Ovary (tissue), 9 donors: ENCODE results near the gene TMUB2. TPM values are rescaled to one million over a fixed set of nuclear protein-coding genes. Genes with fewer than 3 reads are reported as not detected.

Experiments used
- DNase-seq, 5 donors: peaks; one replicate each; pipeline ENCODE4 v3.0.0-alpha.2; 2019 to 2020
- H3K27ac ChIP-seq, 2 donors: fragments of 200-600 bp; one replicate each; pipeline versions ENCODE4 v1.5.1 to v1.8.0; 2019 to 2022
- H3K27me3 ChIP-seq: fragments of 200-600 bp; one replicate; pipeline ENCODE4 v1.8.0; 2022
- H3K36me3 ChIP-seq: fragments of 200-600 bp; sonication (generic); one replicate; pipeline ENCODE4 v1.5.1; 2019
- H3K4me1 ChIP-seq: one replicate; pipeline ENCODE4 v1.8.1; 2013; ENCODE audit warnings: mild to moderate bottlenecking, moderate library complexity; ENCODE audit not compliant: insufficient read depth
- H3K4me3 ChIP-seq: fragments of 200-600 bp; sonication (generic); one replicate; pipeline ENCODE4 v1.5.1; 2017
- H3K9me3 ChIP-seq, 2 donors: fragments of 200-600 bp in 1 of 2; sonication (generic) in 1 of 2; one replicate each; pipeline versions ENCODE4 v1.5.1 to v1.8.1; 2013 to 2019; ENCODE audit warnings: mild to moderate bottlenecking in 1 of 2, moderate library complexity in 1 of 2
- CTCF ChIP-seq, 3 donors: fragments of 450-650 bp in 2 of 3; fragments of 200-600 bp in 1 of 3; IDR thresholded peaks; one replicate each; pipeline versions ENCODE4 v1.5.1 to v1.8.0; 2016 to 2022; ENCODE audit warnings: antibody characterized with exemption in 3 of 3, mild to moderate bottlenecking in 1 of 3
- EP300 ChIP-seq: sonication (generic); formaldehyde crosslinking; IDR thresholded peaks from one replicate; pipeline ENCODE4 v1.6.1; 2017; ENCODE audit warnings: antibody characterized with exemption
- POLR2A ChIP-seq: fragments of 450-650 bp; IDR thresholded peaks from one replicate; pipeline ENCODE4 v1.6.1; 2017; ENCODE audit warnings: antibody characterized with exemption, mild to moderate bottlenecking, moderate library complexity
- WGBS, 3 donors: extraction: QIAGEN DNeasy Blood & Tissue Kit in 1 of 3; methylation state at CpG; one replicate each; pipeline versions ENCODE4 v1.1.5 to v1.1.7; 2013 to 2017; 5-methylcytosine and 5-hydroxymethylcytosine counted together
- intact Hi-C, 4 donors: fragments of 100-400 bp; cut with DNase I; formaldehyde crosslinking; loops; one replicate each; pipeline versions ENCODE4 v1.11.0 to v1.15.1; 2022 to 2023
- polyA plus RNA-seq, 2 donors: library from polyadenylated mRNA; stranded (reverse); fragments of 200-250 nt in 1 of 2; fragments of 350-450 nt in 1 of 2; fragmentation: Illumina TruSeq in 1 of 2; extraction: RNeasy Lipid Tissue Mini Kit (QIAGEN cat#74804) in 1 of 2; gene quantifications; one replicate each; pipeline ENCODE4 v1.2.3, GENCODE V29; 2013 to 2014
- total RNA-seq, 7 donors: library from RNA; depleted of rRNA in 2 of 7; stranded (reverse); fragments of >200 nt in 2 of 7; fragmentation: NEBNext Ultra II Directional in 3 of 7; extraction: Animal tissue kit (Norgen Biotek cat#: 25700) in 3 of 7; gene quantifications; one replicate each; pipeline versions ENCODE4 v1.1.0 to v1.2.4, GENCODE V29; 2016 to 2023
- donor health status: DM: no; HTN: no; CAD: no; lungs with moderate emphysema.
- donor health status: DM: no; HTN: no; CAD: no.
- donor health status: Bipolar disorder and iron deficiency.
- donor health status: DM: yes; HTN: yes; CAD: no.
- donor health status: DM: no; HTN: no; CAD: no.
- donor health status: DM: yes; HTN: yes; CAD: no.

Gene TMUB2
- total and polyA plus RNA-seq, 9 donors = 18.7 to 37.0 (median 28.6) TPM

- intact Hi-C loops = loop anchor here in 1 of 4 donors (2.0 kb wide), 1 partner anchor 106 kb away; the partner anchor contains the start of gene SLC25A39
Observed at GRCh38 chr17:44219108-44219615, 32.4 kb downstream of the TMUB2 start.

DNA sequence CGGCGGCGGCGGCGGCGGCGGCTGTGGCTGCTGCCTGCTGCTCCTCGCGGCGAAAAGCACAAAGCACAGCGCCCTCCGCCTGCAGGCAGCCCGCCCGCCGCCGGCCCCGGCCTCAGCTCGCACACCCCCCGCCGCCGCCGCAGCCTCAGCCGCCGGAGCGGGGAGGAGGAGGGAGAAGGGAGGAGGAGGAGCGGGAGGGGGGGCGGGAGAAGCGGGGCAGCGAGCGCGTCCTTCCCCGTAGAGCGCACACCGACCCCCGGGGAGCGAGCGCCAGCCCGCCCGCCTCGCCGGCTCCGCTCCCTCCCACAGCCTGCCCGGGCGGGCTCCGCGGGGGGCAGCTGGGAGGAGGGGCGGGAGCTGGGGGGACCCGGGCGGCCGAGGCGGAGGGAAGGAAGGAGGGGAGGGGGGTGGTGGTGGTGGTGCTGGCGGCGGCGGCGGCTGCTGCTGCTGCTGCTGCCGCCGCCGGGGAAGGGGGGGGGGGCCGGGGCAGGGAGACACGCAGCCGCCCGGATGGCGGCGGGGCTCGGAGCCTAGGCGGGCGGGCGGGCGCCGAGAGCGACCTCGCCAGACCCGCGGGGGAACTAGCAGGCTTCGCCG lies 32.9 kb downstream of the TMUB2 start, which contains the start of gene UBTF:
Gene UBTF (minus strand): TSS at position 60 of the 597 bp plus-strand sequence. CDS start 1,446 bp downstream, outside the sequence.
- TF ChIP-seq EP300 = no peak
- TF ChIP-seq CTCF (IDR thresholded peaks at IDR 0.05) = no peak
- TF ChIP-seq POLR2A = no peak
- intact Hi-C loops = loop anchor here (2.0 to 5.0 kb wide), 3 partner anchors 88 to 108 kb away; partner anchors contain the start of genes SLC25A39 (in 3 of the 4) and RUNDC3A (in 1 of the 4)
- H3K27ac ChIP-seq = peak within 1 kb of the TSS; percentile 98 to 99
- no peaks in the 10 kb centered on the region for H3K36me3 ChIP-seq
- H3K4me1 ChIP-seq = peaks cover 20% of the 10 kb centered on the region
- DNase-seq = peak; percentile 80 to 87 (median 82)
- no peaks in the 10 kb centered on the region for H3K9me3 ChIP-seq
- 0 to 1% methylated on average over 32 to 71 of the region's 76 CpGs; no CpG with 5 or more reads in 1 of the 3 donors for WGBS, 3 donors
- no peaks in the 10 kb centered on the region for H3K27me3 ChIP-seq
- peak within 1 kb of the TSS; percentile 94 for H3K4me3 ChIP-seq

More at GRCh38 chr17:44219108-44219615, 32.4 kb downstream of the TMUB2 start:
- H3K36me3 ChIP-seq = no peaks in the 10 kb centered on the region
- H3K4me1 ChIP-seq = peaks cover 20% of the 10 kb centered on the region
- peak overlapping the region; percentile 94 for H3K4me3 ChIP-seq
- H3K27ac ChIP-seq = peak overlapping the region; percentile 98 to 99
- no peaks in the 10 kb centered on the region for H3K9me3 ChIP-seq
- DNase-seq = peak; percentile 69 to 87 (median 84)
- 0 to 1% (median 0%) methylated on average over 30 to 73 of the region's 73 CpGs for WGBS, 3 donors
- TF ChIP-seq CTCF (IDR thresholded peaks at IDR 0.05) (peak in 2 of 3 donors; percentile 79 to 84), POLR2A (no peak), EP300 (no peak)
- no peaks in the 10 kb centered on the region for H3K27me3 ChIP-seq

- no peaks in the 10 kb centered on the region for H3K27me3 ChIP-seq
- peak overlapping the region; percentile 98 to 99 for H3K27ac ChIP-seq
- H3K9me3 ChIP-seq = no peaks in the 10 kb centered on the region
- H3K36me3 ChIP-seq = no peaks in the 10 kb centered on the region
- DNase-seq = peak; percentile 48 to 74 (median 61)
- WGBS, 3 donors = 0 to 1% (median 0%) methylated on average over 83 to 108 of the region's 108 CpGs
- peaks cover 20% of the 10 kb centered on the region for H3K4me1 ChIP-seq
- TF ChIP-seq POLR2A (no peak), CTCF (IDR thresholded peaks at IDR 0.05) (no peak)
- intact Hi-C loops = loop anchor here in 3 of 4 donors (2.0 to 5.0 kb wide), 3 partner anchors 87 to 107 kb away; partner anchors contain the start of genes SLC25A39 (in 2 of the 3) and RUNDC3A (in 1 of the 3)
- H3K4me3 ChIP-seq = peak overlapping the region; percentile 94
Observed at GRCh38 chr17:44220213-44221083, 33.7 kb downstream of the TMUB2 start.
